Coronary artery (tissue), 2 donors: Measurements from ENCODE around the gene TBC1D2.

Experiments
- DNase-seq: peaks from one replicate; pipeline ENCODE4 v3.0.0-alpha.2; 2017; ENCODE audit warnings: low spot score
- H3K27ac ChIP-seq, 2 donors: fragments of 200-600 bp; sonication (generic); one replicate each; pipeline ENCODE4 v1.5.1; 2016 to 2019
- H3K4me3 ChIP-seq: fragments of 200-600 bp; sonication (generic); 2 replicates; pipeline ENCODE4 v1.5.1; 2016; ENCODE audit warnings: mild to moderate bottlenecking, moderate library complexity
- TF ChIP-seq, protein P1 (sequence below): fragments of 200-600 bp; sonication (generic); IDR thresholded peaks from one replicate; pipeline ENCODE4 v1.5.1; 2019; ENCODE audit warnings: antibody characterized with exemption

Gene TBC1D2

DNA sequence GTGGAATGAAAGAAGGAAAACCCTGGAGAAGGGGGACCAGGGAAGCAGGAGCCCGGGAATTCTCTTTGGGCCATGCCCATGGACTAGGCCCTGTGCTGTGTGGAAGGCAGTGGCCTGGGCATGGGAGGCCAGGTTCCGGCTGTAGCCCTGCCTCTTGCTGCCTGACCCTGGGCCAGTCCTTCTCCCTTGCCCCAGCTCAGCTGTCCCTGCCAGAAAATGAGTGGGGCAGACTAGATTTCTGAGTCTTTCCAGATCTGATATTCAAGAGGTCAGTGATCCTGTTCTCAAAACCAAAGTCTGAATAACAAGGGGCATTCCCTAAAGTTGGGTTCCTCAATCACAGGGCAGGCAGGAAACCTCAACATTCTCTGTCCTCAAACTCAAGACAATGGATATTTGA lies 38.2 kb downstream of the TBC1D2 start:
- DNase-seq, result no peak
- Histone ChIP-seq H3K4me3 (no peak overlapping the region), H3K27ac (no peak overlapping the region)
- TF ChIP-seq, protein P1, sequence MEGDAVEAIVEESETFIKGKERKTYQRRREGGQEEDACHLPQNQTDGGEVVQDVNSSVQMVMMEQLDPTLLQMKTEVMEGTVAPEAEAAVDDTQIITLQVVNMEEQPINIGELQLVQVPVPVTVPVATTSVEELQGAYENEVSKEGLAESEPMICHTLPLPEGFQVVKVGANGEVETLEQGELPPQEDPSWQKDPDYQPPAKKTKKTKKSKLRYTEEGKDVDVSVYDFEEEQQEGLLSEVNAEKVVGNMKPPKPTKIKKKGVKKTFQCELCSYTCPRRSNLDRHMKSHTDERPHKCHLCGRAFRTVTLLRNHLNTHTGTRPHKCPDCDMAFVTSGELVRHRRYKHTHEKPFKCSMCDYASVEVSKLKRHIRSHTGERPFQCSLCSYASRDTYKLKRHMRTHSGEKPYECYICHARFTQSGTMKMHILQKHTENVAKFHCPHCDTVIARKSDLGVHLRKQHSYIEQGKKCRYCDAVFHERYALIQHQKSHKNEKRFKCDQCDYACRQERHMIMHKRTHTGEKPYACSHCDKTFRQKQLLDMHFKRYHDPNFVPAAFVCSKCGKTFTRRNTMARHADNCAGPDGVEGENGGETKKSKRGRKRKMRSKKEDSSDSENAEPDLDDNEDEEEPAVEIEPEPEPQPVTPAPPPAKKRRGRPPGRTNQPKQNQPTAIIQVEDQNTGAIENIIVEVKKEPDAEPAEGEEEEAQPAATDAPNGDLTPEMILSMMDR, result no peak

DNA sequence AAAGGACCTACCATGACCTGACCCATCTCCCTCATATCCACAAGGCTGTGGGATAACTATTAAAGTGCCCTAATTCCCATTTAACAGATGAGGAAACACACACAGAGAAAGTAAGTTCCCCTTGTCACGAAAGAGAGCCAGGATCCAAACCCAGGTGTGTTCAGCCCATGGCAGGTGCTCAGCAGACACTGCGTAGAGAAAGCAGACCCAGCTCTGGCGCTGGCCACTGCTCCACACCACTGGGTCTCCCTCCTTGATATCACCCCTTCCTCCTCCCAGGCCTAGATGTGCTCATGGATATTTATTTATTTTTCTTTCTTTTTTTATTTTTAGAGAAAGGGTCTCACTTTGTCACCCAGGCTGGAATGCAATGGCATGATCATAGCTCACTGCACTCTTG lies 39.1 kb downstream of the TBC1D2 start:
- TF ChIP-seq, protein P1, result no peak
- no peak overlapping the region for H3K4me3 ChIP-seq
- no peak for DNase-seq
- no peak overlapping the region for H3K27ac ChIP-seq

DNA sequence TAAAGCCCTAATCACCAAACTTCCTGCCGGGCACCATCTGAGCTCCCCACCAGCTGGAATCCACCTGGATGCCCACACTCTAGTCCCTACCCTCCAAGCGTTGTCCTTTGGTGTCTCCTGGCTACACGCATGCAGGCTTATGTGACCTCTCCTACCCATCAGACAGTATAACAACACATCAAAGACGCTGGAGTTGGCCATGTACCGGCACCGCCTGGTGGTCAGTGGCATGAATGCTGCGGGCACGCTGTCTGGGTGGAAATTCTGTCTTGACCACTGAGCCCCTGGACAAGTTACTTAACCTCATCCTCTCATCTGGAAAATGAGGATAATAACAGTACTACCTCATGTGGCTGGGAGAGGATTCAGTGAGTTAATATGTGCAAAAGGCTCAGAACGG lies 39.6 kb downstream of the TBC1D2 start:
- TF ChIP-seq, protein P1, result no peak
- Histone ChIP-seq H3K27ac (no peak overlapping the region), H3K4me3 (no peak overlapping the region)
- no peak for DNase-seq

DNA sequence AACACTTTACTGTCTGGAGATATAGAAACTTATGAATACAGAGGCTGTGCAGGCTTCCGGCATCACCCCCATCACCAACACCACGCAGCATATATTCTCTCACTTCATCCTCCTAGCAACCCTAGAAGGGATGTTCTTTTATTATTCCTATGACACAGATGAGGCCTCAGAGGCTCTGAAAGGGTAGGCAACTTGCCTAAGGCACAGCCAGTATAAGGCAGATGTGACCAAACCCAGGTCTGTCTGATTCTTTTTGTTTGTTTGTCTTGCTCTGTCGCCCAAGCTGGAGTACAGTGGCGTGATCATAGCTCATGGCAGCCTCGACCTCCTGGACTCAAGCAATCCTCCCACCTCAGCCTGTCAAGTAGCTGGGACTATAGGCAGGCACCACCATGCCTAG lies 40.2 kb downstream of the TBC1D2 start:
- Histone ChIP-seq H3K4me3 (no peak overlapping the region), H3K27ac (no peak overlapping the region)
- DNase-seq, result no peak
- TF ChIP-seq, protein P1, result no peak

DNA sequence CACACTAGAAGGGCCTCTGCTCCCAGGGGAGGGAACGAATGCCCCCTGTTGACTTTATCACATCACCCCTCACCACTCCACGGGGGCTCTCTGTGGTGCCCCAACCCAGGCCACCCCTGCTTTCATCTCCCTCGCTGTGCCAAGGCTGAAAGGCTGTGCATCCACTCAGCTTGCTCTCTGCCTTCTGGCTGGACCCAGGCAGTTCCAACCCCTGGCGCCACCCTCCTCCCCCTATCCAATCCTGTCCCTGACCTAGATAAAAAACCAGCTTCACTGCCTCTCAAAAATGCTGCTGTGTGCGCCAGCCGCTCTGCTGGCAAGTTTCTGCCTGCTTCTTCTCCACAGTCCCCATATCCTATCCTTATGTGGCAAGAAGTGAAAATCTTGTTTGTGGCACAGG lies 40.6 kb downstream of the TBC1D2 start:
- H3K27ac ChIP-seq, result no peak overlapping the region
- DNase-seq, result no peak
- TF ChIP-seq, protein P1, result no peak
- H3K4me3 ChIP-seq, result no peak overlapping the region

DNA sequence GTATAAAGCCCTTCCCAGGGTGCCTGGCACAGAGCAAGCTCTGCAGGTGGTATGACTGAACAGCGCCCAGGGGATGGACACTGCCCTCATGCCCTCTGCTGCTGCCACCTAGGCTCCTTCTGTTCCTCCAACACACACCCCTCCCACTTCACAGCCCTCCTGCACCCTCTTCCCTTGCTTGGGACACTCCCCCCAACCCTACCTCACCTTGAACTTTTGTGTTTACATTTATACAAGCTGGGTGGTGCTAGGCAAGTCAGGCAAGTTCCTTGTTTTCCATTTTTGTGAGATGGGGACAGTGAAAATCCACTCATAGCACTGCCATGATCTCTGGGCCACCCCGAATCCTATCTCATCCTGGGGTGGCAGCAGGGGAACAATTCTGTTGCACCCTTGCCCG lies 44.2 kb downstream of the TBC1D2 start:
- H3K27ac ChIP-seq, result no peak overlapping the region

DNA sequence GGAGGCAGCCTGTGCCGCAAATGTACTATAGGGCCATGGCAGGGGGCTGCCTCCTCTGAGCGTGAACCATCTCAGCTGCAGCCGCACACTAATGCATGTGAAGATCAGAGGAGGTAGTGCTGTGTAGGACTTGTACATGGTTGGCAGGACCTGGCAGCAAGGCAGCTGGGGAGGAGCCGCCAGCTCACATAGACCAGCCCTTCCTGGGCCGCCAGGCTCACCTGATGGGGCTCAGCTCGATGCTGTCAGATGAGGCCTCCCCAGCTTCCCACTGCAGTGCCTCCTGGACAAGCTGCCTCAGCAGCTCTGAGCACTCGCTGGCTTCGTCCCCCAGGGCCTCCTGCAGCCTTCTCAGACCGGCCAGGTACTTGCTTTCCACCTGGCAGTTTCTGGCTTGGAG lies 45.0 kb downstream of the TBC1D2 start:
- Histone ChIP-seq H3K4me3 (no peak overlapping the region), H3K27ac (no peak overlapping the region)
- DNase-seq, result no peak
- TF ChIP-seq, protein P1, result no peak

More for the DNA sequence above, 44.2 kb downstream of the TBC1D2 start:
- TF ChIP-seq, protein P1, result no peak
- no peak for DNase-seq
- no peak overlapping the region for H3K4me3 ChIP-seq
